ENCODE results near the gene PLSCR1. TPM values are rescaled to one million over a fixed set of nuclear protein-coding genes. Genes with fewer than 3 reads are reported as not detected.
A peak's percentile ranks its signal among the peaks of the same experiment; 100 is the strongest.
"Not testable (repeated sequence)": the region's sequence is repeated elsewhere in the genome, so short reads cannot be mapped to it uniquely, and the experiment has no call there.

PLSCR1 gene
- polyA plus RNA-seq, 12 donors = 12.8 to 38.8 (median 21.7) TPM; not detected in 1

GRCh38 chr3:146485297-146485696 is 59.1 kb downstream of the PLSCR1 start:
- DNase-seq = no peak

DNA sequence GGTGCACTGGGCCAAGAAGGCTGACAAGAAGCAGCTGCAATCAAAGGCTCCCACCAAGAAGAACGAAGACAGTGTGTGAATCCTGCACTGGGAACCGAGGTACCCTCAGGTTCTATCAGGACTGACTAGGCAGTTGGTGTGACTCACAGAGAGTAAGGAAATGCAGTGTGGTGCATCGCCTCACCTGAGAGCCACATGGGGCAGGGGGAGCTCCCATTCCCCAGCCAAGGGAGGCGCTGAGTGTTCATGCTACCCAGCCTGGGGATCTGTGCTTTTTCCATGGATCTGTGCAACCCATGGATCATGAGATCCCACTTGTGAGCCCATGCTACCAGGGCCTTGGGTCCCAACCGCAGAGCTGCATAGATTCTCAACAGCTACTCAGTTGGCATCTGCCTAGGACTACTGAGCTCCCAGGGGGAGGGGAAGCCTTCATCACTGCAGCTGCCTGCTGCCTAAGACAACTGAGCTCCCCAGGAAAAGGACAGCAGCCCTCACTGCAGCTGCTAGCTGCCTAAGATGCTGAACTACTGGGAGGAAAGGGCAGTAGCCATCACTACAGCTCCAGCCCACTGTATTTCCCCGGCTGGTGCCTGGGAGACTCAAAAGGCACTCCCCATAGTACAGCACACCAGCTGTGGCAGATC is 68.2 kb downstream of the PLSCR1 start:
- DNase-seq = no peak

DNA sequence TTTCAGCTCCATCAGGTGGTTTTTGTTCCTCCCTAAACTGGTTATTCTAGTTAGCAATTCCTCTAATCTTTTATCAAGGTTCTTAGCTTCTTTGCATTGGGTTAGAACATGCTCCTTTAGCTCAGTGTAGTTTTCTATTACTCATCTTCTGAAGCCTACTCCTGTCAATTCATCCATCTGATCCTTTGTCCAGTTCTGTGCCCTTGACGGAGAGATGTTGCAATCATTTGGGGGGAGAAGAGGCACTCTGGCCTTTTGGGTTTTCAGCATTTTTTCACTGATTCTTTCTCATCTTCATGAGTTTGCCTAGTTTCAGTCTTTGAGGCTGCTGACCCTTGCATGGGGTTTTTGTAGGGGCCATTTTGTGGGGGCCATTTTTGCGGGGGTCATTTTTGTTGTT is 69.4 kb downstream of the PLSCR1 start:
- not testable (repeated sequence) for DNase-seq

DNA sequence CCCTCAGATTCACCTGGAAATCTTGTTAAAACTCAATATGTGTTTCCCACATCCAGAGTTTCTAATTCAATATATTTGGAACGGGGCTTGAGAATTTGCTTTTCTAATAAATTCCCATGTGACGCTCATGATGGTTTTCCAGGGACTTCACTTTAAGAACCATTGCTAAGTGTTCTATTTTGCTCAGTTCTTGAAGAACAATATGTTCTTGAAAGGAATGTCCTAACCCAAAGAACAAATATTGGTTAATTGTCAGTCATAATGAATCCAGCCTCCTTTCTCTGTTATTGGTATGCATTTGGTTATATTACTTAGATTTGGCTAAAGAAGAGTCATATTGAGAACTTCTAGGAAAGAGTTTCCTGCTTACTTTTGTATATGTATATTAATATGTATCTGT is 70.7 kb downstream of the PLSCR1 start:
- DNase-seq = no peak

DNA sequence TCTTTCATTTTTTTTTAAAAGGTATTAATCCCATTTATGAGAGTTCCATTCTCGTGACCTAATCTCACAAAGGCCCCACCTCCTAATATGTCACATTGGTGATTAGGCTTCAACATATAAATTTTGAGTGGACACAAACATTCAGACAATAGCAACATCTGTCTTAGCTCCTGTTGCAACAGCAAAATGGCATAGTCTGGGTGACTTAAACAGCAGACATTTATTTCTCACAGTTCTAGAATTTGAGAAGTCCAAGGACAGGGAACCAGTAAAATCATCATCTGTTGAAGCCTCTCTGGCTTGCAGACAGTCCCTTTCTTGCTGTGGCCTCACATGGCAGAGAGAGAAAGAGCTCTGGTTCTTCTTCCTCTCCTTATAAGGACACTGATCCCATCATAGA is 71.8 kb downstream of the PLSCR1 start:
- DNase-seq = no peak

- no peak for DNase-seq
Measured at GRCh38 chr3:146471012-146471411, 73.4 kb downstream of the PLSCR1 start.

DNA sequence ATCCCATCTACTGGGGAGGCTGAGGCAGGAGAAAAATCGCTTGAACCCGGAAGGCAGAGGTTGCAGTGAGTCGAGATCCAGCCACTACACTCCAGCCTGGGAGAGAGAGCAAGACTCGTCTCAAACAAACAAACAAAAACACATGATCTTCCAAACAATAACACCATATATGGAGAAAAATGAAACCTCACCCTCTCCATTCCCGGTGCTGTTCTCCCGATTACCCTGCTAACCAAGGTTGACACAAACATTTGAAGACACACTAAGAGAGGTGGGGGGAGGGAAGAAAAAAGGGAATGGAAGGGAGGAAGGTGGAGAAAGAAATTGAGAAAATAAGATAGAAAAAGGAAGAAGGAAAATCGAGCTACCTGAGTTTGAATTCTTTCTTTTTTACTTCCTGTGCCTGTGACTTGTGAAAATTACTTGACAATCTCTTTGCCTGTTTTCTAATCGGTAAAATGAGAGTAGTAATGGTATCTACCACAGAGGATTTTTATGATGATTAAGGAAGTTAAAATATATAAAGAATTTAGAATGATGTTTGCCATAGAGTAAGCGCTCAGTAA is 73.9 kb downstream of the PLSCR1 start:
- no peak for DNase-seq

- peak; percentile 47 for DNase-seq
Measured at GRCh38 chr3:146469150-146470017, 75.0 kb downstream of the PLSCR1 start, which contains the start of gene PLSCR2. TSS of gene PLSCR2 (minus strand) at chr3:146469561. CDS start at chr3:146459904, 9,657 bp downstream.

DNA sequence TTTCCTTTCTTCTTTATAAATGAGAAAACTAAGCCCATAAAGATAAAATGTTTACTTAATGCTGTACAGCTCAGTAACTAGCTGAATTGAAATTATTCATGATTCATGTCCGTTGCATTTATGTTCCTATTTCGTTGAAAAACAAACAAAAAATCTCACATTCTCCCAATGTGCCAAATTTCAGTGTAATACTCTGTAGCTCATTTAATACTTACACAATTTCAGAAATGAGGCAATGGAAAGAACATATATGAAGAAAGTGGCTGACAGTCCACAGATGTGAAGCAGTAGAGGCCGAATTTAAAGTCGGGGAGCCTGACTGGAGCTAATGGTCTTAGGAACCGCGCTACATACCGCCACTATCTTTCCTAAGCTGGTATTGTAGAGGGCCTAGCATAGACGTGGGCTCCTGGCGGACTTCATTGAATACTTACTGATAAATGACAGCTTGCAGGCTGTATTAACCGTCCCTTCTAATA is 75.7 kb downstream of the PLSCR1 start:
- DNase-seq = no peak

GRCh38 chr3:146468234-146468633 is 76.2 kb downstream of the PLSCR1 start:
- no peak for DNase-seq

DNA sequence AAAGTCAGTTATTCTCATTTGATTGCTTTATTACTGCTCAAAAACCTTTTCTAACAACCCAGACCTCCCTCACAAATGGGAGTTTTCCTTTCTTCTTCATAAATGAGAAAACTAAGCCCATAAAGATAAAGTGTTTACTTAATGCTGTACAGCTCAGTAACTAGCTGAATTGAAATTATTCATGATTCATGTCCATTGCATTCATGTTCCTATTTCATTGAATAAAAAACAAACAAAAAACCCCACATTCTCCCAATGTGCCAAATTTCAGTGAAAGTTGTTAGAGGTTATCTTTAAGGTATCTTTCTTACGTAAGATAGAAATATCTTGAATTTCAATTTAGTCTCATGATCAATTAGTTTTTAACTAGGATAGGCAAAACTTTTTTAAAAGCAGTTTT is 77.8 kb downstream of the PLSCR1 start:
- no peak for DNase-seq

- DNase-seq = no peak
Measured at GRCh38 chr3:146465693-146466465, 78.5 kb downstream of the PLSCR1 start.

Other genes starting within 250 kb of the PLSCR1 start
- under 1 TPM in 1 of 12 donors, not detected in 11; 0.37 TPM for gene PLSCR2, start 75.0 kb downstream of the PLSCR1 start, polyA plus RNA-seq (ENCODE audit: insufficient read length in 12 of 12)
- not detected for gene PLSCR5, start 60.7 kb upstream of the PLSCR1 start, polyA plus RNA-seq (ENCODE audit: insufficient read length in 12 of 12)

All from muscle of arm (tissue), 12 donors.